Smooth muscle cell (in vitro differentiated cells): ENCODE results near the gene LRIG2. TPM values are rescaled to one million over a fixed set of nuclear protein-coding genes. Genes with fewer than 3 reads are reported as not detected.

Experiments
- DNase-seq: peaks from one replicate; lab custom pipeline; 2025; ENCODE audit not compliant: unreplicated experiment; lab: John Stamatoyannopoulos, UW
- H2AFZ ChIP-seq: fragments of 200-600 bp; sonication (generic); 2 replicates; pipeline ENCODE4 v1.6.0; 2016; ENCODE audit warnings: antibody characterized with exemption, low read depth, mild to moderate bottlenecking
- H3F3A ChIP-seq: fragments of 200-600 bp; sonication (generic); 2 replicates; pipeline ENCODE4 v1.6.0; 2017; ENCODE audit warnings: antibody characterized with exemption, low read depth
- H3K27ac ChIP-seq: fragments of 200-600 bp; sonication (generic); 2 replicates; pipeline ENCODE4 v1.5.1; 2016; ENCODE audit warnings: low read depth, mild to moderate bottlenecking
- H3K27me3 ChIP-seq: fragments of 200-600 bp; sonication (generic); 2 replicates; pipeline ENCODE4 v1.6.1; 2016; ENCODE audit warnings: low read depth, mild to moderate bottlenecking
- H3K36me3 ChIP-seq: fragments of 200-600 bp; sonication (generic); 2 replicates; pipeline ENCODE4 v1.5.1; 2016; ENCODE audit warnings: low read depth
- H3K4me1 ChIP-seq: fragments of 200-600 bp; sonication (generic); 2 replicates; pipeline ENCODE4 v1.5.1; 2016; ENCODE audit warnings: low read depth
- H3K4me2 ChIP-seq: fragments of 200-600 bp; sonication (generic); 2 replicates; pipeline ENCODE4 v1.6.0; 2016; ENCODE audit warnings: mild to moderate bottlenecking
- H3K4me3 ChIP-seq: fragments of 200-600 bp; sonication (generic); 2 replicates; pipeline ENCODE4 v1.5.1; 2016; ENCODE audit warnings: mild to moderate bottlenecking
- H3K79me2 ChIP-seq: fragments of 200-600 bp; sonication (generic); 2 replicates; pipeline ENCODE4 v1.6.0; 2016; ENCODE audit warnings: low read depth, mild to moderate bottlenecking
- H3K9ac ChIP-seq: fragments of 200-600 bp; sonication (generic); 2 replicates; pipeline ENCODE4 v1.6.0; 2016; ENCODE audit warnings: low read depth
- H3K9me3 ChIP-seq: fragments of 200-600 bp; sonication (generic); replicated peaks from 2 replicates; pipeline ENCODE4 v1.5.1; 2016; ENCODE audit warnings: low read depth
- H4K20me1 ChIP-seq: fragments of 200-600 bp; sonication (generic); 2 replicates; pipeline ENCODE4 v1.6.0; 2016; ENCODE audit warnings: low read depth
- CTCF ChIP-seq: fragments of 200-600 bp; sonication (generic); IDR thresholded peaks from 2 replicates; pipeline ENCODE4 v1.5.1; 2017; ENCODE audit warnings: borderline replicate concordance, mild to moderate bottlenecking, antibody characterized with exemption; ENCODE audit not compliant: insufficient read depth, poor library complexity, severe bottlenecking
- WGBS: methylation state at CpG from one replicate; pipeline ENCODE4 v1.1.7; 2016; ENCODE audit warnings: low lambda C conversion rate; 5-methylcytosine and 5-hydroxymethylcytosine counted together
- polyA plus RNA-seq: library from polyadenylated mRNA; unstranded; fragments of >200 nt; fragmentation: Nextera tagmentation; extraction: Ambion mirVana; gene quantifications from 2 replicates; pipeline ENCODE4 v1.2.1, GENCODE V29; 2016
- total RNA-seq: library from RNA; depleted of rRNA; stranded (reverse); fragments of >200 nt; gene quantifications from 2 replicates; pipeline ENCODE4 v1.2.3, GENCODE V29; 2014

LRIG2 gene
- total and polyA plus RNA-seq, 2 experiments from 2014 or later: 4.2 to 10.6 TPM

DNA sequence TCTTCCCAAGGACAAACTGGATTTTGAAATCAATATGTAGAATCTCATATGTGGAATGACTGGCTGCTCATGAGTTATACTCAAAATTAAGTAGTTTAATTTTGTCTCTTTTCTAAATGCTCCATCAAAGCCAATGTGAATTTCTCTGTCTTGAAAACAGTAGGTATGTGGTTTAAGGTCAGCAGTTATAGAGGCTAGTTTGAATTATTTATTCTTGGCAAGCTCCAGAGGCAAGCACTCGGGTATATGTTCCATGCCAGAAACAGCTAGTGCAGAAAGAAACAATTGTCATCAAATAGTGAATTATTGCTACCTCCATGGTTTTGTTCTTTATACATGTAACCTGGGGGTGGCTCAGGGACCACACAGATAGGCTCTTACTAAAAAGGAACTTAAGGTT, 63.5 kb downstream of the LRIG2 start:
- no peak for DNase-seq
- H3K79me2 ChIP-seq: no peaks in the 10 kb centered on the region
- TF ChIP-seq CTCF: no peak
- H4K20me1 ChIP-seq: no peaks in the 10 kb centered on the region
- H3K9ac ChIP-seq: no peak overlapping the region
- H3K27ac ChIP-seq: no peak overlapping the region
- H3K27me3 ChIP-seq: no peaks in the 10 kb centered on the region
- peaks cover 2% of the 10 kb centered on the region for H3F3A ChIP-seq
- H3K36me3 ChIP-seq: no peaks in the 10 kb centered on the region
- 89% methylated on average over 1 of the region's 1 CpG for WGBS
- no peaks in the 10 kb centered on the region for H3K9me3 ChIP-seq
- H3K4me1 ChIP-seq: no peaks in the 10 kb centered on the region
- H3K4me2 ChIP-seq: no peak overlapping the region
- H2AFZ ChIP-seq: no peak overlapping the region
- no peak overlapping the region for H3K4me3 ChIP-seq

DNA sequence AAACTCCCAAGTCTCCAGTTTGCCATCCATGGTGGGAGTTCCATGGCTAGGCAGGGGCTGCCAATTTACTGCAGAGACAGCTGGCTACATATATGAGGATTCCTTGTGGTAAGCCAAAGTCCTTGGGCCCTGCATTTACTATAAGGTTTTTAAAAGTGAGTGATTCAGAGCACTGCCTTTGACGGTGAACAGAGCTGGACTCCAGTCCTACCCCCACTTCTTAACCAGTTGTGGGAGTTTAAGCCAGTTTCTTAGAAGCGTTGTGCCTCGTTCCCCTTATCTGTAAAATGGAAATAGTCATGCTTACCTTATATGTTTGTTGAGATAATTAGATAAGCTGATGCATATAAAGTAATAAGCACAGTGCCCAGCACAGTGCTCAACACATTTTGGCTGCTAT, 64.6 kb downstream of the LRIG2 start:
- no peak overlapping the region for H2AFZ ChIP-seq
- no peaks in the 10 kb centered on the region for H3K9me3 ChIP-seq
- H4K20me1 ChIP-seq: no peaks in the 10 kb centered on the region
- no peaks in the 10 kb centered on the region for H3K36me3 ChIP-seq
- H3K4me2 ChIP-seq: no peak overlapping the region
- no peak for TF ChIP-seq CTCF
- H3K27me3 ChIP-seq: no peaks in the 10 kb centered on the region
- peaks cover 7% of the 10 kb centered on the region for H3K4me1 ChIP-seq
- no peak overlapping the region for H3K27ac ChIP-seq
- no peak overlapping the region for H3K4me3 ChIP-seq
- H3K79me2 ChIP-seq: no peaks in the 10 kb centered on the region
- H3F3A ChIP-seq: peaks cover 12% of the 10 kb centered on the region
- no peak overlapping the region for H3K9ac ChIP-seq
- WGBS: 5% methylated on average over 3 of the region's 3 CpGs
- DNase-seq: no peak

- Histone ChIP-seq H3K4me2 (no peak overlapping the region), H3K36me3 (no peaks in the 10 kb centered on the region)
- TF ChIP-seq CTCF: no peak
Measured at GRCh38 chr1:113138778-113139177, 65.8 kb downstream of the LRIG2 start.

DNA sequence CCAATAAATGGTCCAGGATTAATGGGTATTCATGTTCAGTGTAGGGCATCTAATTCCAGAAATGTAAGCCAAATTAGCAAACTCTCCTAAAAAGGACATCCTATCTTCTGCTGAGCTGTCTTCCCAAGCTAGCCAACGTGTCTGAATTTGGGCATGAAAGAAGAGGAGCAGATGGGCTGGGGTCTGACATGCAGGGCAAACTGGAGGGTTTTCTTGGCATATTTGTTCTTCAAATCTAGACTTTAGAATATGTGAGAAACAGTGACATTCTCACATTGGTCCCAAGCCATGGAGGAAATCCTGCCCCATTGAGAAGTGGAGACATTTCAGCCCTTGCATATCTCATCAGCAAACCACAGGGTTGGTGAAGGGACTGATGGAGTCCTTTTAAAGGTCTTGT, 67.2 kb downstream of the LRIG2 start:
- H3F3A ChIP-seq: peaks cover 12% of the 10 kb centered on the region
- no peak overlapping the region for H3K9ac ChIP-seq
- no peak overlapping the region for H3K4me3 ChIP-seq
- 91% methylated on average over 1 of the region's 1 CpG for WGBS
- no peak for DNase-seq
- H3K9me3 ChIP-seq: no peaks in the 10 kb centered on the region
- no peaks in the 10 kb centered on the region for H3K36me3 ChIP-seq
- H3K27ac ChIP-seq: no peak overlapping the region
- no peaks in the 10 kb centered on the region for H4K20me1 ChIP-seq
- no peaks in the 10 kb centered on the region for H3K79me2 ChIP-seq
- H3K4me2 ChIP-seq: no peak overlapping the region
- H2AFZ ChIP-seq: no peak overlapping the region
- no peak for TF ChIP-seq CTCF
- H3K4me1 ChIP-seq: peaks cover 7% of the 10 kb centered on the region
- H3K27me3 ChIP-seq: no peaks in the 10 kb centered on the region

More at GRCh38 chr1:113138778-113139177, 65.8 kb downstream of the LRIG2 start:
- Histone ChIP-seq H3K4me3 (no peak overlapping the region), H3K27ac (no peak overlapping the region), H3K27me3 (no peaks in the 10 kb centered on the region), H3F3A (peaks cover 12% of the 10 kb centered on the region), H3K9ac (no peak overlapping the region), H3K79me2 (no peaks in the 10 kb centered on the region), H2AFZ (no peak overlapping the region), H3K4me1 (peaks cover 7% of the 10 kb centered on the region), H4K20me1 (no peaks in the 10 kb centered on the region), H3K9me3 (no peaks in the 10 kb centered on the region)
- DNase-seq: no peak
